Caki2 (cell line): ENCODE measurements around the gene RFPL3. TPM values are rescaled to one million over a fixed set of nuclear protein-coding genes. Genes with fewer than 3 reads are reported as not detected.
A peak's percentile ranks its signal among the peaks of the same experiment; 100 is the strongest.
"Not testable (repeated sequence)": the region's sequence is repeated elsewhere in the genome, so short reads cannot be mapped to it uniquely, and the experiment has no call there.

Experiments
- DNase-seq: peaks from one replicate; pipeline ENCODE4 v3.0.0-alpha.2; 2015; ENCODE audit warnings: low read depth
- in situ Hi-C: cut with HindIII; loops from 2 replicates; pipeline ENCODE4 v1.10.0; 2016; ENCODE audit warnings: low sequenced_read_pairs, low pct_unique_long_range_greater_than_20kb, mixed read lengths
- total RNA-seq: library from RNA; depleted of rRNA; stranded (reverse); fragments of >200 nt; shearing (Covaris generic); gene quantifications from 2 replicates; pipeline ENCODE4 v1.2.3, GENCODE V29; 2014; ENCODE audit warnings: low replicate concordance

The RFPL3 gene
- total RNA-seq, 1 experiment from 2014 or later = not detected

GRCh38 chr22:32327596-32328171 is 30.0 kb upstream of the RFPL3 start:
- in situ Hi-C loops = no loop called here
- no peak for DNase-seq

- in situ Hi-C loops = no loop called here
- DNase-seq = no peak
Observed at GRCh38 chr22:32328306-32329201, 29.1 kb upstream of the RFPL3 start.

- in situ Hi-C loops = no loop called here
Observed at GRCh38 chr22:32329202-32329645, 28.4 kb upstream of the RFPL3 start.

GRCh38 chr22:32331236-32331917 is 26.3 kb upstream of the RFPL3 start:
- DNase-seq = no peak
- in situ Hi-C loops = no loop called here

More at GRCh38 chr22:32329202-32329645, 28.4 kb upstream of the RFPL3 start:
- DNase-seq = no peak

- in situ Hi-C loops = no loop called here
- no peak for DNase-seq
Observed at GRCh38 chr22:32331918-32332725, 25.5 kb upstream of the RFPL3 start.

- DNase-seq = no peak
- in situ Hi-C loops = no loop called here
Observed at GRCh38 chr22:32333141-32333768, 24.4 kb upstream of the RFPL3 start.

GRCh38 chr22:32333769-32334659 is 23.7 kb upstream of the RFPL3 start:
- in situ Hi-C loops = no loop called here

GRCh38 chr22:32334660-32335365 is 22.9 kb upstream of the RFPL3 start:
- in situ Hi-C loops = no loop called here
- no peak for DNase-seq

More at GRCh38 chr22:32333769-32334659, 23.7 kb upstream of the RFPL3 start:
- no peak for DNase-seq

GRCh38 chr22:32335471-32335870 is 22.2 kb upstream of the RFPL3 start:
- DNase-seq = no peak
- in situ Hi-C loops = no loop called here

GRCh38 chr22:32336121-32336603 is 21.5 kb upstream of the RFPL3 start:
- no peak for DNase-seq
- in situ Hi-C loops = no loop called here

GRCh38 chr22:32336771-32337424 is 20.8 kb upstream of the RFPL3 start:
- no peak for DNase-seq
- in situ Hi-C loops = no loop called here

- DNase-seq = peak; percentile 18
- in situ Hi-C loops = not testable (repeated sequence)
Observed at GRCh38 chr22:32337425-32337824, 20.2 kb upstream of the RFPL3 start.

- DNase-seq = no peak
- in situ Hi-C loops = no loop called here
Observed at GRCh38 chr22:32338757-32339156, 18.9 kb upstream of the RFPL3 start.

GRCh38 chr22:32339190-32340012 is 18.3 kb upstream of the RFPL3 start:
- no peak for DNase-seq
- in situ Hi-C loops = no loop called here

GRCh38 chr22:32340411-32340810 is 17.3 kb upstream of the RFPL3 start:
- DNase-seq = no peak
- in situ Hi-C loops = no loop called here
